HUDEP-2 (cell line): ENCODE results near the gene CEPT1.
"Not testable (repeated sequence)": the region's sequence is repeated elsewhere in the genome, so short reads cannot be mapped to it uniquely, and the experiment has no call there.

Experiments used
- DNase-seq, 76 experiments: peaks; one replicate each; lab custom pipeline; 2025; ENCODE audit not compliant: unreplicated experiment in 76 of 76; lab: John Stamatoyannopoulos, UW

CEPT1 gene

GRCh38 chr1:111205714-111206050 is 65.7 kb downstream of the CEPT1 start:
- no peak for DNase-seq

- no peak for DNase-seq
Measured at GRCh38 chr1:111208921-111209320, 68.9 kb downstream of the CEPT1 start.

GRCh38 chr1:111209622-111210021 is 69.6 kb downstream of the CEPT1 start:
- DNase-seq, result no peak

- peak in 1 of 76 experiments; percentile 22 for DNase-seq
Measured at GRCh38 chr1:111211921-111212320, 71.9 kb downstream of the CEPT1 start.

- peak in 1 of 76 experiments; percentile 22 for DNase-seq
Measured at GRCh38 chr1:111212634-111213335, 72.8 kb downstream of the CEPT1 start.

GRCh38 chr1:111213412-111213811 is 73.4 kb downstream of the CEPT1 start:
- no peak for DNase-seq

GRCh38 chr1:111214074-111214801 is 74.2 kb downstream of the CEPT1 start:
- peak in 27 of 76 experiments; percentile 5 to 78 (median 43) for DNase-seq

GRCh38 chr1:111214884-111215283 is 74.9 kb downstream of the CEPT1 start:
- peak in 1 of 76 experiments; percentile 44 for DNase-seq

GRCh38 chr1:111215285-111215684 is 75.3 kb downstream of the CEPT1 start:
- not testable (repeated sequence) for DNase-seq

GRCh38 chr1:111216751-111217150 is 76.7 kb downstream of the CEPT1 start:
- DNase-seq, result no peak

- DNase-seq, result no peak
Measured at GRCh38 chr1:111217183-111217910, 77.3 kb downstream of the CEPT1 start.

GRCh38 chr1:111218701-111219556 is 78.9 kb downstream of the CEPT1 start:
- peak in 1 of 76 experiments; percentile 29 for DNase-seq

- peak in 1 of 76 experiments; percentile 8 for DNase-seq
Measured at GRCh38 chr1:111219557-111220286, 79.7 kb downstream of the CEPT1 start.

GRCh38 chr1:111220302-111220890 is 80.4 kb downstream of the CEPT1 start:
- no peak for DNase-seq

GRCh38 chr1:111221276-111221632 is 81.2 kb downstream of the CEPT1 start:
- peak in 1 of 76 experiments; percentile 38 for DNase-seq

- DNase-seq, result peak in 28 of 76 experiments; percentile 11 to 69 (median 32)
Measured at GRCh38 chr1:111221633-111222291, 81.7 kb downstream of the CEPT1 start.

- DNase-seq, result peak in 59 of 76 experiments; percentile 4 to 83 (median 45)
Measured at GRCh38 chr1:111222308-111223125, 82.5 kb downstream of the CEPT1 start.

GRCh38 chr1:111223126-111223685 is 83.2 kb downstream of the CEPT1 start:
- DNase-seq, result no peak
